Esophagus mucosa (tissue), 1 donor: ENCODE measurements around the gene PLXNA4. TPM values are rescaled to one million over a fixed set of nuclear protein-coding genes. Genes with fewer than 3 reads are reported as not detected.

ENCODE experiments used
- ATAC-seq: fragments of 200-7000 bp; cut with Tn5 transposase; one replicate; pipeline ENCODE4 v1.9.1; 2020
- total RNA-seq: library from RNA; stranded (reverse); gene quantifications from one replicate; pipeline ENCODE4 v1.2.4, GENCODE V29; 2023
- donor health status: DM: yes; HTN: yes; CAD: no.

The PLXNA4 gene
- total RNA-seq, 1 donor from 2014 or later: 1.1 TPM

GRCh38 chr7:132080467-132080866 lies 495.8 kb downstream of the PLXNA4 start:
- no peak for ATAC-seq

GRCh38 chr7:132078891-132079735 lies 497.2 kb downstream of the PLXNA4 start:
- no peak for ATAC-seq

- no peak for ATAC-seq
These were observed 498.1 kb downstream of the PLXNA4 start for GRCh38 chr7:132077971-132078685.

- ATAC-seq: no peak
These were observed 499.8 kb downstream of the PLXNA4 start for GRCh38 chr7:132076301-132077035.

- no peak for ATAC-seq
These were observed 500.8 kb downstream of the PLXNA4 start for GRCh38 chr7:132075515-132075914.

GRCh38 chr7:132073920-132074589 lies 502.2 kb downstream of the PLXNA4 start:
- ATAC-seq: no peak
